Chondrocyte (in vitro differentiated cells): ENCODE measurements around the gene INSIG1. TPM values are rescaled to one million over a fixed set of nuclear protein-coding genes. Genes with fewer than 3 reads are reported as not detected.

ENCODE experiments used
- DNase-seq: peaks from one replicate; pipeline ENCODE4 v3.0.0; 2021; ENCODE audit warnings: mixed read lengths, low spot score
- H3K27ac Mint-ChIP-seq: one replicate; pipeline ENCODE4 v1.8.0; 2021; ENCODE audit warnings: mild to moderate bottlenecking, moderate library complexity, mixed read lengths; ENCODE audit not compliant: unreplicated experiment
- H3K27me3 Mint-ChIP-seq: 2 replicates; pipeline ENCODE4 v1.8.0; 2021; ENCODE audit warnings: low read depth, mixed read lengths
- H3K36me3 Mint-ChIP-seq: 2 replicates; pipeline ENCODE4 v1.8.0; 2021; ENCODE audit warnings: low read depth, mixed read lengths
- H3K4me1 Mint-ChIP-seq: 2 replicates; pipeline ENCODE4 v1.8.0; 2021; ENCODE audit warnings: low read depth, mild to moderate bottlenecking, mixed read lengths
- H3K4me3 Mint-ChIP-seq: one replicate; pipeline ENCODE4 v1.8.0; 2021; ENCODE audit warnings: mild to moderate bottlenecking, moderate library complexity, mixed read lengths; ENCODE audit not compliant: unreplicated experiment
- H3K9me3 Mint-ChIP-seq: 2 replicates; pipeline ENCODE4 v1.8.0; 2021; ENCODE audit warnings: low read depth, mixed read lengths
- CTCF ChIP-seq: fragments of 200-600 bp; sonication (generic); IDR thresholded peaks from 2 replicates; pipeline ENCODE4 v1.5.0; 2021; ENCODE audit warnings: antibody characterized with exemption, mild to moderate bottlenecking, moderate library complexity
- total RNA-seq: library from RNA; stranded (reverse); gene quantifications from 3 replicates; pipeline ENCODE4 v1.2.1, GENCODE V29; 2021

Gene INSIG1
- total RNA-seq, 1 donor from 2014 or later = 31.8 TPM

GRCh38 chr7:155338632-155339320, 41.1 kb downstream of the INSIG1 start:
- Mint-ChIP-seq H3K4me1 (no peaks in the 10 kb centered on the region), H3K4me3 (no peak overlapping the region), H3K36me3 (no peaks in the 10 kb centered on the region), H3K9me3 (peaks cover 3% of the 10 kb centered on the region), H3K27me3 (peaks cover 25% of the 10 kb centered on the region), H3K27ac (no peak overlapping the region)
- no peak for TF ChIP-seq CTCF
- peak; percentile 87 for DNase-seq

GRCh38 chr7:155339474-155339873, 41.8 kb downstream of the INSIG1 start:
- Mint-ChIP-seq H3K4me3 (no peak overlapping the region), H3K27me3 (peaks cover 25% of the 10 kb centered on the region), H3K9me3 (peaks cover 3% of the 10 kb centered on the region), H3K27ac (no peak overlapping the region), H3K36me3 (no peaks in the 10 kb centered on the region), H3K4me1 (no peaks in the 10 kb centered on the region)
- DNase-seq = peak; percentile 88
- TF ChIP-seq CTCF = no peak

GRCh38 chr7:155340071-155340531, 42.4 kb downstream of the INSIG1 start:
- Mint-ChIP-seq H3K9me3 (peaks cover 3% of the 10 kb centered on the region), H3K27me3 (peaks cover 25% of the 10 kb centered on the region), H3K27ac (no peak overlapping the region), H3K4me1 (peaks cover 2% of the 10 kb centered on the region), H3K36me3 (no peaks in the 10 kb centered on the region), H3K4me3 (no peak overlapping the region)
- no peak for TF ChIP-seq CTCF
- peak; percentile 86 for DNase-seq

GRCh38 chr7:155340721-155341120, 43.0 kb downstream of the INSIG1 start:
- no peak overlapping the region for H3K4me3 Mint-ChIP-seq
- H3K36me3 Mint-ChIP-seq = no peaks in the 10 kb centered on the region
- H3K9me3 Mint-ChIP-seq = peaks cover 3% of the 10 kb centered on the region
- DNase-seq = no peak
- H3K27me3 Mint-ChIP-seq = peaks cover 25% of the 10 kb centered on the region
- H3K27ac Mint-ChIP-seq = no peak overlapping the region
- peaks cover 4% of the 10 kb centered on the region for H3K4me1 Mint-ChIP-seq
- TF ChIP-seq CTCF = no peak

GRCh38 chr7:155341463-155341983, 43.8 kb downstream of the INSIG1 start:
- Mint-ChIP-seq H3K4me1 (peaks cover 4% of the 10 kb centered on the region), H3K4me3 (no peak overlapping the region), H3K27me3 (peaks cover 25% of the 10 kb centered on the region), H3K9me3 (peaks cover 3% of the 10 kb centered on the region), H3K27ac (no peak overlapping the region), H3K36me3 (no peaks in the 10 kb centered on the region)
- no peak for DNase-seq
- no peak for TF ChIP-seq CTCF
